ENCODE data around the gene DNAJC15.

Gene DNAJC15

DNA sequence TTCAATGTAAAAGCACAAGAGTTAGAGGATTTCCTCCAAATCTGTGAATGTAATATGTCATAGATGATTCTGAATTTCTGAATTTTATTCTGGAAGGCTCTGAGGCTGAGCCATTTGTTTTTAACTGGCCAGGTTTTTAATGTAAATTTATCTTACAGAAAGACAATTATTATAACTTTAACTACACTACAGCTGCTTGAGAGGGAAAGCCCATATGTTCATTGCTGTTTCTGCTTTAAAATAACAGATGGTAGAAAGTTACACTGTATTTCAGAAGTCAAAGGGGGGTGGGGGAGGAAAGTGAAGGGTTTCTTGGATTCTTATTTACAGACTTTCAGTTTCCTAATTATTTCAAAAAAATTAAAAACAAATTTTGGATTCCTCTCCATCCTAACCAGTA, 62.8 kb downstream of the DNAJC15 start:
- no peak for DNase-seq (ENCODE audit: low read depth)

DNA sequence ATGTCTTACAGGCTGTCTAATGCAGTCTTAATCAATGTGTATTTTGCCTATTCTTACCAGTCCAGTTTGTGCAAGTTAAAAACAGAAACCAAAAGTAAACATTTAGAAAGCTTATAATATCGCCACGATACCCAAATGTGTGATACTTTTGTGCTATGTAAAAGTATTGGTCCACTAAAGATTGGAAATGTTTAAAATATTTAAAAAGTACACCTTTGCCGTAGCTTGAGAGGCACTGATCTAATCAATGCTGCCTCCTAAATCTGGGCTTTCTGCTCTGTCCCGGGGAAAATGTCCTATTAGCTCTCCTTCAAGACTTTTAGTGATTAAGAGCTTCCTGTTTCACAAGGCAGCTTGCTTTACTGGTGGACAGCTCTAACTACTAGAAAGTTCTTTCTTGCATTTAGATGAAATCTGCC, 64.7 kb downstream of the DNAJC15 start:
- no peak for DNase-seq (ENCODE audit: low read depth)

DNA sequence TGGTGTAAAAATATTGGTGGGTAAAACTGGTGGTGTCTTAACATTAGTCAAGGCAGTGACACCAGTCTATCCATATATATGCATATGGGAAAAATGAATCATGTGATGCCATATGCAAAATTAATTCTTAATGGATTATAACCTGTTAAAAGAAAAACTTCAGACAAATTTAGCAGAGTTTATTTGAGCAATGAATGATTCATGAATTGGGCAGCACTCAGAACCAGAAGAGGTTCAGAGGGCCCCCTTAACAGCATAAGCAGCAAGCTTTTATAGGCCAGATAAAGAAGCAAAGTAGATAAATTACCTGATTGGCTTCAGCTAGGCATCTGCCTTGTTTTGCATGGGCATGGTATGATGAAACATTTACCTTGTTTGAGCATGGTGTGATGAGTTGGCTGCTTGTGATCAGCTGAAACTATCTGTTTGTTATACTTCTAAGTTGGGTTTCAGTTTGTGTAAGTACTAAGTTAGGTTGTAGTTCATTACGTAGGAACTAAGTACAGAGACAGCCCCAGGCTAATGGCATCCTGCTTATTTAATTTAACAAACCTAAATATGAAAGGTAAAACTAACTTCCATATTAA, 66.6 kb downstream of the DNAJC15 start:
- DNase-seq (ENCODE audit: low read depth): no peak

DNA sequence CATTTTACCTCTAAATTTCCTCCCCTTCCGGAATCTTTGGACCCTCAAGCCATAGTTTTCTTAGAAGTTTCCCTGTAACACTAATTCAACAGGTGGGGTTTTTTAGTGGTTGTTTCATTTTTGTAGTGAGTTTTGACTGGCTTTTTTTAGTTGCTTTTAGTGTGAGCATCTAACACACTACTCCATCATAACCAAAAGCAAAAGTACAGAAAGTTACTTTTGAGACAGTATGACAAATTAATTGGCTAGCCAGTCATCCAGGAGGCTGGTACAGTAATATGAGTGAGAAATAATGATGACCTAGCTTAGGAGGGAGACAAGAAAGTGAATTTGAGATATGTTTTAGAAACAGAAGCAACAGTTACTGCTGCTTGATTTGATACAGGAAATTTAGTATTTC, 71.5 kb downstream of the DNAJC15 start:
- no peak for DNase-seq (ENCODE audit: low read depth)

DNA sequence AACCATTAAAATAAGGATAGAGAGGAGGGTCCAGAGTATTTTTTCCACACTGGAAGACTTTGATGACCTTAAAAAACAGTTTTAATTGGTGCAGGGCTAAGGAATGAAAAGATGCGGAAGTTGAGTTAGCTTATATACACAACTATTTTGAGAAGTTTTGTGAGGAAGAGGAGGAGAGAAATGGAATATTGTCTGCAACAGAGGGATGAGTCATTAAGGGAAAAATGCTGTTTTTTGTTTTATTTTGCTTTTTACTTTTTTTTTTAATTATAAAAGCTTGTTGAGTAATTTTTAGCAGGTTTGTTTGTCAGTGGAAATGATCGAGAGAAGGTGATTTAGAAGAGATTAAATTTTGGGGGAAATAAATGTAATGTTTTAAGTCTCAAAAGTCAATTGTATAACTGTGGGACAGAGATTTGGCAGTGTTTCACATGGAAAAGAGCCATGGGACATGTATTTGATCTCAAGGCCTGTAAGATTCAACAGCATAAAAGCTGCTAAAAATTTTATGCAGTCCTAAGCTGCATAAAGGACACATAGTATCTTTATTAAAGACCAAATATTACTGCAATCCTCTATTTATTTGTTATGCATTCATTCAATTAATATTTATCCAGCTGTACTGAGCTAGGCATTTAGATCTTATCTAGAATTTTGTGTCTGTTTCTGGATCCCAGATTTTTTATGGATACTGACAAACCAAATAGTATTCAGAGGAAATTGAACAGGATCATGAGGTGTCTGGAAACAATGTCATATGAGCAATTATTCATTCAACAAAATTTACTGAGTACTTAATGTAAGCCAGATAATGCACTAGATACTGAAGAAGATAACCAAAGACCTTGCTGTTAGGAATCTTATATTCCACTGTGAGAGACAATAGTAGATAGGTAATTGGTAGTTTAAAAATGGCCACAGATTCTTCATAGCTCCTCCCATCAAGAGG, 72.7 kb downstream of the DNAJC15 start:
- DNase-seq (ENCODE audit: low read depth): no peak

DNA sequence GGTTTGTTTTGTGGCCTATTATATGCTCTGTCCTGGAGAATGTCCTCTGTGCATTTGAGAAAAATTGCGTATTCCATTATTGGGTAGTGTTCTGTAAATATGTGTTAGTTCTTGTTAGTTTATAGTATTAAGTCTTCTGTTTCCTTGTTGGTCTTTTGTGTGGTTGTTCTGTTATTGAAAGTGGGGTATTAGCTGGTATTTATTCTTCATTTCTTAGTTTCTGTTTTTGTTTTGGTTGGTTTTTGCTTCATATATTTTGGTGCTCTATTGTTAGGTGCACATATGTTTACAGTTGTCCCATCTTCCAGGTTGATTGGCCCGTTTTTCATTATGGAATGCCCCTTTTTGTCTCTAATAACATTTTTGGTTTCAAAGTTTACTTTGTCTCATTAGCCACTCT, 77.3 kb downstream of the DNAJC15 start:
- no peak for DNase-seq (ENCODE audit: low read depth)

DNA sequence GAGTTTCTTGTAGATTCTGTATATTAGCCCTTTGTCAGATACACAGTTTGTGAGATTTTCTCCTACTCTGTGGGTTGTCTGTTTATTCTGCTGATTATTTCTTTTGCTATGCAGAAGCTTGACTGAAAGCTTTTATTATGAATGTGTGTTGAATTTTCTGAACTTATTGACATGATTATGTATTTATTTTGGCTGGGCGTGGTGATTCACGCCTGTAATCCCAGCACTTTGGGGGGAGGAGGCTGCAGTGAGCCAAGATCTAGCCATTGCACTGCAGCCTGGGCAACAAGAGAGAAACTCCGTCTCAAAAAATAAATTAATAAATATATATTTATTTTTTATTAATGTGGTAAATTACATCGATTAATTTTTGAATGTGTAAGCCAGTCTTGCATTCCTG, 78.9 kb downstream of the DNAJC15 start:
- DNase-seq (ENCODE audit: low read depth): no peak

DNA sequence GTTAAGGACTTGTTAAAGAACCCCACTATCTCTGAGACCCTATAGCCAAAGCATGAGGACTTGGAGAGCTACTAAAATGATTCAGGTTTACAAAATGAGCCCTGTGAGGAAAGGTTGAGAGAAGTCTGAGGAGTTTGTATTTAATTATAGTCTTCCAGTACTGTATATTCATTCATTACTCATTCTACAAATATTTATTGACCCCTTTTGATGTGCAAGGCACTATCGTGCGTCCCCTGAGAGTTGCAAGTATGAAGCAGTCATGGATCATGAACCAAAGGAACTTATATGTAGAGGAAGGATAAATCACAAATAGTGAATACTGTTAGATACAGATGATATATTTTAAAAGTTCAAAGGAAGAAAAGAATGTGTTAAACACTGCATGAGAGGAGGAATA, 84.4 kb downstream of the DNAJC15 start:
- DNase-seq (ENCODE audit: low read depth): no peak

DNA sequence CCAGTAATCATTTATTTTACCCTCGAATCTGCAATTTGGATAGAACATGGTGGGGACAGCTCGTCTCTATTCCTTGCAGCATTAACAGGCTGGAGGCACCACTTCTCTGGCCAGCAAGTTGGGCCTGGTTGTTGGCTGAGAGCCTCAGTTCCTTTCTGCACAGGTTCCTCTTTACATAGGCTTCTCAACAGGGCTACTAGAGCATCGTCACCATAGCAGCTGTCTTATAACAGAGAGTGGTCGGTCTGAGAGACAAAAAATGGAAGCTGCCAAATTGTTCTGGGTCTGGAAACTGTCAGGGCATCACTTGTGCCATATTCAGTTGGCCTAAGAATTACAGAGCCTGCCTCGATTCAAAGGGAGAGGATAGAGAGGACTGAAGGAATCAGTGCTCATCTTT, 86.7 kb downstream of the DNAJC15 start:
- DNase-seq (ENCODE audit: low read depth): no peak

DNA sequence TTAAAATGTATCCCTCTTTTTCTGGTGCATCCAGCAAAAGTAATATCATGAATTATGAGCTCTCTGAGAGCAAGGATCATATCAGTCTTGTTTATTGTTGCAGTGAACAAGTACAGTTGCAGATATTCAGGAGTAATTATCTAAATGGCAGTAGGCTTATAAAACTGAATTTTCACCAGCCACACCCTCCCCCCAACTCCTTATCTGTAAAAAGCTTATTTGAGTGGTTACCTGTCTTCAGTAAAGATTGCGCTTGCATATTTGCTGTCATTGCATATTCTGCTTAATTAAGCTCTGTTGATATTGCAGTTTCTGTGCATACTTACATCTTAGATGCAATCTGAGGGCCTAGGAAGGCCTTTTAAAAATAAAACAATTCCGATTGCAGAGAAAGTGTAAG, 87.3 kb downstream of the DNAJC15 start:
- DNase-seq (ENCODE audit: low read depth): no peak

DNA sequence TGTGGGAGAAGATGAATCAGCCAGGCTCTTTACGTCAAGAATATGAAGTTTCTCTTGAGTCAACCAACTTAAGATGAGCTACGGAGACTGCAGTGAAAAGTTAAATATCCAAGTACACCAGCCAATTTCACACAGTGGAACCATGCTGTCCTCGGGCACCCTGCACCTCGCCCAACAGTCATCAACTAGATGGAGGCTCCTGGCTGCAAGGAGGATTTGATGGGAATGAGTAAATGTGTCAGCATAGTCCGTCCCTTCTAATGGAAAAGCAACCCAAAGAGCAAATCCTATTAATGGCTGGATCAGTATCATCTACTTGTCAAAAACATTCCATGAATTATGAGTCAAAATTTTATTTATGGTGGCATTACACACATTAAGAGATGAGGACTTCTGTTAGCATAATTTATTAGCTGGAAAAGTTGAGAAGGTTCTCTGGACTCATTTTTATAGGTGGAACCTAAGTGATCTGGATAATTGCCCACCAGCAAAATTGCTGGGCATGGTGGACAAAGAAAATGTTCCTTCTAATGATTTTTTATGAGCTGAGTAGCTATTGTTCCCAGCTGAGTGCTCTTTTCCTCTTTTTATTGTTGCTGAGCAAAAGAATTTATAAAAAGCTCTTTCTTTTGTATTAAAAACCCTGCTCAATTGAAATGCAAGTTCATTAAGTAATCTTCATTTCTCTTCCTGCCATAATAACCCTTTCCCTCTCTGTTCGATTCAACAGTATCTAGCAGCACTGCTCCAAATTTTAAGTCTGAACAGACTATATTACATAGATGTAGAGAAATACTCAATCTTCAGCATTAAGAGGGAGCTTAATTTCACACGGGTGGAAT, 88.4 kb downstream of the DNAJC15 start:
- no peak for DNase-seq (ENCODE audit: low read depth)

DNA sequence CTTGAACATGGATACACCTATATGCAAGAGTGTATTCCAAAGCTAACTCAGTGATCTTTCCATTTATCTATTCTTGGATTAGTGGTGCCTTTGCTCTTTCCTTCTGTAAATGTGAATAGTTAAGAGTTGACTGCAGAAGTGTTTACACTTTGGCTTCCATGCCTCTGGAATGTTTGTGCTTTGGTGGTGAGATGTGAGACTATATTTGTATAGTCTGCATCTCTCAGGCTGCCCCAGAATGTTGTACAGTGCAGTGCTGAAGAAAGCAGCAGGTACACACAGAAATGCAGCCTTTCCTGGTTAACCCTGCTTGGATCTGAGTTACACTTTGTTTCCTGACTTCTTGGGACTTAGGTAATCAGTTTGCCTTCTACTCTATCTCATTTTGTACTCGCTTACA, 90.2 kb downstream of the DNAJC15 start:
- DNase-seq (ENCODE audit: low read depth): no peak

DNA sequence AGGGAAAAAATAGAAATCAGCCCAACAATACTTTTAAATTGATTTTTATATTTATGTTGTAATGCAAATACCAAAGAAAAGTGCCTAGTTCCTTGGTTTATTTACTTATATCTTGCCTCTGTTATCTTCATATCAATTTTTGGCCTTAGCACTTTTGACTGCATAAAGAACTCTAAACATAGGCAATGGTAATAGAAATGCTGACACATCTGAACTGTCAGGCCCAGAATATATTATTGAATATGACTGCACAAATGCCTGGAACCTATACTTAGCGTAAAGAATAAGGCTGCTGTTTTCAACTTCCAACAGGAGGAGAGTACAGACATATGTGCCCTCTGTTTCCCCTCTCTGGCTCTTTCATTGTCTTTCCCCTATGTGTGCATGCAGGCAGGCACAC, 91.1 kb downstream of the DNAJC15 start:
- DNase-seq (ENCODE audit: low read depth): no peak

DNA sequence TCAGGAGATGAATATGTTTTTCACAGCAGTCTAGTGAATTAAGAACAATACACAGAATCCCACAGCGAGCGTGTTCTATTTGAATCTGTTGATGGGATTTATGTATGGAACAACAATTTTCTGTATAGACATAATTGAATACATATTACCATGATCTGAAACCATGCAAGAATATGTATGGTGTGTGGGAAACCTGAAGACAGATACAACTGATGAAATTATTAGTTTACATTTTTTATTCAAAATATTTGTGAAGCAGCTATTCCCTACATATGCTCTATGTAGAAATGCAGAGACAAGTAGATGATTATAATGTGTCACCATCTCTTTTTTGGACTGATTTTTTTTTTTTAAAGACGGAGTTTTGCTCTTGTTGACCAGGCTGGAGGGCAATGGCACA, 91.8 kb downstream of the DNAJC15 start:
- no peak for DNase-seq (ENCODE audit: low read depth)

DNA sequence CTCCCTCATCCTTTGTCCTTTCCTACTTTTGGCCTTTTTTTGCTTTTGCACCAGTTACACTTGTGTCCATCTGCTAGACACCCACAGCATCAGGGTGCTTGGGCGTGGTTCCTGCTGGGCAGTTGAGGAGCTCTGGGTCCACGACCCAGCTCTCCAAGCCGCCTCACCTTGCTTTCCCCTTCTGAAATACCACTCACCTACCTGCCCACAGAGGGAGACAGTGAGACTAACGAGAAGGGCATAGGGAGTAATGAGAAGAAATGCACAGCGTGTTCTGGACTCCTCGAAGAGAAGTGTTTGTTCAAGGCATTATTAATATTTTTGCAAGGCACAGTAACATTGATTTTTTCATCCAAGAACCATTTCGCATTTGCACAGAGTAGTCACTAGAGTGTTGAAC, 92.9 kb downstream of the DNAJC15 start:
- DNase-seq (ENCODE audit: low read depth): no peak

DNA sequence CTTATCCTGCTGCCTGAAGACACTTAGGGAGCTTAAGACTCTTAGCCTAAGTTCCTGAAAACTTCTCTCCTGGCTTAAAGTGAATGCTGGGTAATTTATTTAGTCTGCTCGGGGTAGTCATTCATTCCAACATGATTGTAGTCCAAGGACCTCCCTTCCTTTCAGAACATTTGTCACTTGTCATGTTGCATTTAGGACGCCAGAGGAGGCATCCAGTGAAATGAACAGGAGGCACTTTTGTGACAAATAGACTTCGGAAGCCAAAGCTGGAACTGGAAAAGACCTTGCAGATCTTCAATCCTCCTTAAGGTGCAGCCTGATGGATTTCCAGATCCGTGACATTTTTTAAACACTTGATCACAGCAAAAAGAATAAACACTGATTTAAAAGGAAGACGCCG, 95.1 kb downstream of the DNAJC15 start:
- no peak for DNase-seq (ENCODE audit: low read depth)

DNA sequence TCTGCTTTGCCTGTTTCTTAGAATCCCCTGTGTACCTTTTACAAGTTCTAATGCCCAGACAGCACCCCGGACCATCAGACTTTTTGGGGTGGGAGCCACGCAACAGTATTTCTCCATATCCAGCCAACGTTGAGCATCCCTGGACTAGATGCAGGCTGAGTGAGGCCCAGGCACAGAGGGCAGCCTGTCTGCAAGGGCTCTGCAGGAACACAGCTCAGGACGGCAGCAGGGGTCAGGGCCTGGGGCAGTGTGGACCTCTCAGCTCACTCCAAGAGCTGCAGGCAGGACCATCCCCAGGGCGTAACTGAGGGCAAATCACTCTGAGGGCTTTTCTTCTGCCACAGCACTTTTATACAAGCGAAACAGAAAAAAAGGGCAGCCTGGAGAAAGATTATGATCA, 95.8 kb downstream of the DNAJC15 start:
- no peak for DNase-seq (ENCODE audit: low read depth)

DNA sequence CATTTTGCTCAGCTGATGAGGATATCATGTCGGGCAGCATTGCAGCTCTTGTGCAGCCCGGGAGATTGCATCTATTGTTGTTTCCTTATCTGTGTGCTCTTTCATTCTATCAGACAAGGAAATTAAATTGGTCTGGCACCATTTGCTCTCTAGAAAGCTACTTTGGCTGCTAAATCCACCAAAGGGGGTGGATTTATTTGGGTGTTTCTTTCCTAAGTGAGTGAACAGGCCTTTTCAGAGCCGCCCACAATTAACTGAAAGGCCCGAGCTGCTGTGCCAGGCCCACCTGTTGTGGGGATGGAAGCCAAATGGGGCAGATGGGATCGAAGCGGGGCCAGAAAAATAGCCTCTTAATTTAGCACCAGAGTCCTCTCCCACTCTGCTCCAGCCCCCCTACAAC, 99.4 kb downstream of the DNAJC15 start:
- no peak for DNase-seq (ENCODE audit: low read depth)

DNA sequence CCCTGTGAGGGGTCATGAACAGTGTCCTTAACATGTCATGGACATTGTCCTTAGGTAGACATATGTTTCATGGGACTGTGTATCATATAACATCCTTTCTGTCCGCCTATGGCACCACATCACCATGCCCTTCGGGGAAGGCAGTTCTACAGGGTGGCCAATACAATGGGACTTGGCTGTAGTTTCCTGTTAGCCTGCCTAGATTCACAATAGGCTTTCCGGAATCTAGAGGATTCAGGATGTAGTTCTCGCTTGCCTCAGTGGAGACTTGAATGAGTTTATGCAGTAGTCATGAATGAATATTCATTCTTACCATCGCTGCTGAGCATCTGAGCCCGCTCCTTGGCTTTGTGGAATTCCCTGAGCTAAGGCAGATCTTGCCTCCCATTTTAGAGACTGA, 100.5 kb downstream of the DNAJC15 start:
- no peak for DNase-seq (ENCODE audit: low read depth)

DNA sequence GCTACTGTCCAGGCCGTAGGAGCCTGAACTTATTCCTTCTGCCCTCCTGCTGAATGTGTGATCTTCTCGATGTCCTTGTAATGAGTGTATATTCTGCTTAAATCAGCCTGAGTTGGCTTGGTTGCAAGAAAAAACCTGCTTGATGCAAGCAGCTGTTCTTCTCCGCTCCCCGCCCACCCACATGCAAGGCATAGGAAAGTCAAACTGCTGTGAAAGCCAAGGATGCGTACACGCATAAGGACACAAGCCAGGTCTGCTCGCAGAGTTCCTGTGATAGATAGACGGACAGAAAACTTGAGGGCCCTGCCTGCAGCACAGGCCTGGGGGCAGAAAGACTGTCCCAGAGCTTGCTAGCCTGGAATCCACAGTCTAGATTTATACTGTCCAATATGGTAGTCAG, 101.1 kb downstream of the DNAJC15 start:
- DNase-seq (ENCODE audit: low read depth): no peak

DNA sequence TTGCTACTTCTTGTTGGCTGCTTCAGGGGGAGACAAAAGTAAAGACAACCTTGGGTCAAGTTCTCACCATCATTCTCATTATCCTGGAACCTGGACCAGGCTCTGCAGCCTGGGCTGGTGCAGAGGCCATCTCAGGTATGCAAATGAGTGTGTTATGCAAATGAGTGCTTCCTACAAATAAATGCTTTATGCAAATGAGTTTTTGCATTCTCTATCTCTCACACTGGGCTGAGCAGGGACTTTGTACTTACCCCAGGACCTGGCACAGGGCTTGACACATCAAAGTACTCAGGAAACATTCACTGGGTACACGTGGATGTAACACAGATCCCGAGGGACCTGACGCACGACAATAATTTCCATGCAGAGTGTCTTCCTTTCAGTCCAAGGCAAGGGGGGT, 103.0 kb downstream of the DNAJC15 start:
- no peak for DNase-seq (ENCODE audit: low read depth)

DNA sequence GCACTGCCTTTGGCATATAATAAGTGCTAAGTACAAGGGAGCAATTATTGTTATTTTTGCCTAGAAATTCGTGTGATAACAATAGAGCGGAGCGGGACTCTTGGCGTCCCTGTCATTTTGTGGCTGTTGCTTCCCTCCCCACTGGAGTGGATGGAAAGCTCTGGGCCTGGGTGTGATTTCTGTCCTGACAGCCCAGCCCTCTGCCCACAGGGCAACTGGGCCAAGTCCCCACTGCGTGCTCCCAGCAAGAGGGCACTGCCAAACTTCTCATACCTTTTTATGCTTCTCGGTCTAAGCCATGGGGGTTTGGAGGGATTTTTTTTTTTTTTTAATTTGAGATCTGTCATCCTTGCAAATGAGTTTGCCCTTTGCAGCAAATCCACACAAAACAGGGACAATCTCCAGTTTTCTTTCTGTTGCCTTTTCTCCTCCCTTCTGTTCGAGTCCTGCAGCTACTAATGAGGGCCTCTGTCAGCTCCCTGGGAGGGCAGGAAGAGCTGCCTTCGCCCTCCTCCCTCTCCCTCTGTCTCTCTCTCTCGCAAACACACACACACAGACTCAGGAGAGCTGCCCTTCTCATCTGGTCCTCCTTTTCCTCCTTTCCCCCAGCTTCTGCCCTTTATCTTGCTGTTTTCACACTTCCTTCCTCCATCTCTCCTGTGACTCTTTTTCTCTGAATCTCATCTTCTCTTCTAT, 103.9 kb downstream of the DNAJC15 start:
- DNase-seq (ENCODE audit: low read depth): no peak
